ENCODE results near the gene CSNK2A3.

The CSNK2A3 gene

DNA sequence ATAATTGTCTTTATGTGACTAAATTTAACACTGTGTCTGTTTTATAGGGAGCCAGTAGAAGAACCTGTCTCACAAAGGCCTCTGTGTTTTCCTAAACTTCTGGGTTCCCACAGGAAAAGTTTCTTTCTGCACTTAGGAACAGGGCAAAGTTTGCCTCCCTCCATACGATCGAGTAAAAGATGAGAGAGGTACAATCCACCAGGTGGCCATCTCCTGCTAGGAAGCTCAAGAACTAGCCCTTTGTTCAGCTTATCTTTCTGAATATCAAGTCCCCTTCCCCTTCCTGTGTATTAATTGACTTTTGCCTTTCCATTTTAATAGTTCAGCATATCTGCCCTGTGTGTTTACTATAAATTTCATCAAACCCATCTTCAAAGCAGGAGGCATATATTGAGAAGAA lies 18.0 kb downstream of the CSNK2A3 start:
- no peak for DNase-seq (ENCODE audit: low read depth, low spot score)

DNA sequence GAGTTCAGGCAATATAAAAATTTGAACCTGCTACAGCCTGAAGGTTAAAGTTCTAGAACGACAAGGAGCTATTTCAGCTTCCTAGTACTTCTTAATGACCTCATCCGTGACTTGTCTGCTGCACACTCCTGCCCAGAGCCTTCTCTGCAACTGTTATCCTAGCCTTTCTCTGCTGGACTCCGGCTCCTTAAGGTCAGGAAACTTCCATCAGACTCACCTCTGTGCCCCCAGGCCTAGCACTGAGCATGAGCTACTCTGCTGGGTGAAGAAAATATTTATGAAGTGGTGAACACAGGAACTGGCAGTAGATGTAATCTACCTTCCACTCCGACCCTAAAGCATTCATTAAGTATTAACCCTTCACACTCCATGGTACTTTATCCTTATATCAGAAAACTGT lies 18.4 kb downstream of the CSNK2A3 start:
- DNase-seq (ENCODE audit: low read depth, low spot score), result no peak

DNA sequence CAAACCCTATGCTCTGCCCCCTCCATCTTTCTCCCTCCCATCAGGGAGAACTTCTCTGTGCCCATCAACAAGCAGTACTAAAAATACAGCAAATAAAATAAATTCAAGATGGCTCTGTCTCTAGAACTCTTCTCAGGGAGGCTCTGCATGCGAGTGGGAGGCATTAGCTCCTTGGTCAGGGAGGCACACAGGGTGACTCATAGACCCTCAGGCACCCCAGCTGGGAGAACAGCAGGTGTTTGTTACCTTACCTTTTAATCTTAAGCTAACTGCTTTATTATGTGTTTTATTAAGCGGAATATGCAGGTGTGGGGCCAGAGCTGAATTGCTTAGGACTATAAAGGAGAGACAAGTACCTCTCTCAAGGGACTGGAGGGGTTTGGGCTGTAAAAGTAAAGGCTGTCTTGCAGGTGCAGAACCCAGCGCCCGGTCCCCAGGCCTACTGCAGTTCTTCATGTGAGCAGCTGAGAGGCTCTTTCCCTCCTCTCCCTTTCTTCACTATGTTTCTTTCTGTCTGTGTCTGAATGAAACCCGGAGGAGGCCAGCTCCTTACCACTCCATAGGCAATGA lies 20.8 kb downstream of the CSNK2A3 start:
- no peak for DNase-seq (ENCODE audit: low read depth, low spot score)

DNA sequence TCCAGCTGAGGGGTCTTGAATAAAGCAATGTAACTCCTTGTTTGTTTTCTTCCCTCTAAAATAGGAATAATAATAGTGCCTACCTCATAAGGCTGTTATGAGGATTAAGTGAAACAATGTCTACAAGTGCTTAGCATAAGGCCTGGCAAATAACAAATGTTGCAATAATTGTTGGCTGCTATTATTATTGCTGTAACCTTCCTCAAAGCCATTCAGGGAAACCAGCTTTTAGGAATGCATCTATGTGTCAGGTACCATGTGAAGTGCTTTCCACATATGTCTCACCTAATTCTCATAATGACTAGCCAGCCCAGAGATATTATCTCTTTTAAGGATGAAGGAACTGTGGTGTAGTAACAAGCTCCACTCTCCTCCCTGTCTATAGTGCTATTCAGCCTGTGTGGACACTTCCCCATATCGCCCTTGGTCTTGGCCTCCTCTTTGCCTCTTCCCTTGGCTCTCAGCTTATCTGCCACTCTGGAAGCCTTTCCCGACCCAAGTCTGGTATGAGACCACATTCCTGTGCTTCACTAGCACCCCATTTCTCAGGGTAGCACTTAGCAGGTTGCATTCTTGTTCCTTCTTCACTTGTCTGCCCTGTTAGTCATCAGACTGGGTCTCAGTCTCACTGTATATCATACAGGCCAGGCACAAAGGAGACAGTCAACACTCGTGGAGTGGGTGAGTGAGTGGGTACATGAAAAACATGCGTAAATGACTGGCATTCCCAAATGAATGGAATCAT lies 23.8 kb downstream of the CSNK2A3 start:
- no peak for DNase-seq (ENCODE audit: low read depth, low spot score)

DNA sequence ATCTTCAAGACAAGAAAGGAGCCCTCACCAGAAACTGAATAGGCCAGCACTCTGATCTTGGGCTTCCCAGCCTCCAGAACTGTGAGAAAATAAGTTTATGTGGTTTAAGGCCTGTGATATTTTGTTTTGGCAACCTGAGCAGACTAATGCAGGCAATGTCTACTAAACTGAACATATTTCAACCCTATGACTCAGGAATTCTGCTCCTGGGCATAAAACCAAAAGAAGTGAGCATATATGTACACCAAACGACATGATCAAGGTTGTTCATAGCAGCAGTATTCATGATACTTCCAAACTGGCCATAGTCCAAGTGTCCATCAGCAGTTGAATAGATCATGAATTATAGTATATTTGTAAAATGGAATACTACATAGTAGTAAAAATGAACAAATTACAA lies 29.0 kb downstream of the CSNK2A3 start:
- DNase-seq (ENCODE audit: low read depth, low spot score), result no peak

DNA sequence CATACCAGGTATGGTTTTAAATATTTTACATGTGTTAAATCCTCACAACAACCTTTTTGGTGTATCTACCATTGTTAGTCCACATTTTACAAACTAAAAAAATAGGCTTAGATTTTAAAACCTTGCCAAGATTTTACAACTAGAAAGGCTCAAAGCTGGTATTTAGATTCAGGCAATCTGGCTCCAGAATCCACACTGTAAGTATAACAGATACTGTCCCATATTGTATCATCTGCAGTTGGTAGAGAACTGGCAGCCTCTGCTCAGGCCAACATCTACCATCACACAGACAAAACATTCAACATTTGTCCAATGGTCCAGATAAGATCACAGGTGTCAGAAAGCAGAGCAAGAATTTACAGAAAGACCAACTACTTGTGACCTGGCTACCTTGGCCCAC lies 30.9 kb downstream of the CSNK2A3 start:
- no peak for DNase-seq (ENCODE audit: low read depth, low spot score)

DNA sequence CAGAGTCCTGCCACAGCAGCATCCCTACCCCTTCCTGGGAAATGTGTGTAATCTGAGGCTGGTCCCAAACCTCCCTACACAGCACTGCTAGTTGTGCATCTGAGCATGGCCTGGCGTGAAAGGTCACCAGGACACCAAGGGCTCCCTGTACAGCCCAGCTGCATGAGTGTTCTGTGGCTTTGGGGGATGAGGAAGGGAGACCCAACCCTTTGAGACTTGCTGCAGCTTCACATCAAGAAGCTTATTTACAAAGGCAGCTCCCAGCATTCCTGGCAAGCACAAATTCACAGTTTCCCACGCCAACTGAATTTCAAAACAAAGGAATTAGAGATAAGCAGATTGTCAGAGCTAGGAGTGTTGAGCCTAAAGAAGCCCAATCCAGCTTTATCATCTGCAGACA lies 32.2 kb downstream of the CSNK2A3 start:
- DNase-seq (ENCODE audit: low read depth, low spot score), result no peak

DNA sequence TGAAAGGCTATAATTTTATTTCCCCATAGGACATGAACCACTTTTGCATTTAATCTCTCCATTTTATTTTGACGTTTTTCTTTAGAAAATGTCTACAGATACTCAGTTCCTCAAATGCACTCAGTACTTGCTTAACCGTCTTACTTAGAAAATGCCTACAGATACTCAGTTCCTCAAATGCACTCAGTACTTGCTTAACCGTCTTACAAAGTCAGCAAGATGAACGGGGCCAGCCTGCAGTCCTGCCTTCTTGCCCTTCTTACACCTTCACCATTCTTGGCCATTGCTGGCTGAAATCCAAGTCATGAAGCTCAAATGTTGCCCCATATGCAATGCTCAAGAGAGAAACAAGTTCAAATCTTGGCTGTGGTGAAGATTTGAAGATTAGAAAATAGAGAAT lies 34.1 kb downstream of the CSNK2A3 start:
- DNase-seq (ENCODE audit: low read depth, low spot score), result no peak

DNA sequence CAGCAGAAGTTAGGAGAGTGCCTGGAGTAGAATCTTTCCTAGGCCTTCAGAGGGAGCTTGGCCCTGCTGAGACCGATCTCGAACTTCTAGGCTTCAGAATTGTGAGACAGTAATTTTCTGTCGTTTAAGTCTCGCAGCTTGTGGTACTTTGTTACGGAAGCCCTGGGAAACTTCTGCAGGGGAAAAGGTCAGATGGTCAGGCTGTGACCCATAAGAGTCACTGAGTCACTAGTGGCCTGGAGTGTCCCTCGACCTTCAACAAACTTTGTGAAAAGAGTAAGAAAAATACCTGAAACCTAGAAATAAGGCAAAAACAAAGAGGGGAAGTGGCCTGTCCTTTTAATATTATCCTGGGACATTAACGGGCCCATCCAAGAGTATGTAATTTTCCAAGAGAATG lies 34.6 kb downstream of the CSNK2A3 start:
- no peak for DNase-seq (ENCODE audit: low read depth, low spot score)

DNA sequence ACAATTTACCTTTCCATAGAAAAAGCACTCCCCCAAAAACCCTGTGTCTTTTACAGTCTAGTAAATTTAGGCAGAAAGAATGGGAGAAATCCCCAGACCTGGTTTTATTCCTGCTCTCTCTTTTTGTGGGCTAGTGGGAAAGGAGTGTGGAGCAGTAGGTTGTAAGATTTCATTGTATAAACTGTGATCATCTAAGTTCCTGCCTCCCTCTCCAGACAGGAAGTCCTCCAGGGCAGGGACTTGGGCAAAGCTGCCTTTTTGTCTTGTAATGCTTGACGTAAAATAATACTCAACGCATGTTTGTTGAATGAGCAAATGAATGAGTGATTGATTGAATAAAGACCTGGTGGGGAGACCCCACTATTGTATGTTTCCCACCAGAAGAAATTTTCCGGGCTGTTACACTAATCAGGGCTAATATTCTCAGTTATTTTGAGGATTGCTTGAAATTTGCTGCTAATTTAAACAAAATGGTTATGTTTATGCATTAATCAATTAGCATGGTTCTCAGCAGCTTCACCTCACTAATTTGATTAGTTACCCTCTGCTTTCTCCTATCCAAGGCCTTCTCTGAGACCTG lies 36.3 kb downstream of the CSNK2A3 start:
- DNase-seq (ENCODE audit: low read depth, low spot score), result no peak

DNA sequence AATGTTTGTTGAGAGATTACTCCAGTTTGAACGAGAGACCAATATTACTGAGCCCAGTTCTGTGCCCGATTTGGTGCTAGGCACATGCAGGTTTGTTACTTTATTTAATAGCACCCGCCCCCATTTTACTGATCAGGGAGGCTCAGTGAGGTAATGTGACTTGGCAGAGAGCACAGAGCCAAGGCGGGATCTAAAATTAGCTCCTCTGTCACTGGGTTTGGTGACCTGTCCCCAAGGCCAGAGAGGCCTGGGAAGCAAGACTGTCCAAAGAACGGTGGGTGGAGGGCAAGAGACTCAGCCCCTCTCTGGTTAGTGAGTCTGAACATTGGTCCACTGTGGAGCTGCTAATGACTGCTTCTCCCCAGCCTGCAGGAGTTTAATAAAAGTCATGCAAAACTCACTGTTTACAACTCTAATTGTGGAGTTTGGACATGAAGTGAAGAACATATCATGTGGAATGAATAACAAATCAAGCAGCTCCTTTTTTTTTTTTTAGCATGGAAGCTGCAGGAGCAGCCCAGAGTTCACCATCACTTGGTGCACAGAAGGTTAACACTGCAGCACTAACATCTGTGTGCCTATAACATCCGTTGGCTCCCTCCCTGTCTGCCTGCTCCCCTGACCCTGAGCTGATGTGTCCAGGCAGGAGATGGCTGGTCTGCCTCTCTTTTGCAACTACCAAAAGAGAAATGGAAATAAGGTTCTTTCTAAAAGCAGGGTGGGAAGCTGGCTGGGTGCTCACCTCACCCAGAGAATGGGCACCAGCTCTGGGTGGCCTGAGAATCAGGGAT lies 39.0 kb downstream of the CSNK2A3 start:
- no peak for DNase-seq (ENCODE audit: low read depth, low spot score)

DNA sequence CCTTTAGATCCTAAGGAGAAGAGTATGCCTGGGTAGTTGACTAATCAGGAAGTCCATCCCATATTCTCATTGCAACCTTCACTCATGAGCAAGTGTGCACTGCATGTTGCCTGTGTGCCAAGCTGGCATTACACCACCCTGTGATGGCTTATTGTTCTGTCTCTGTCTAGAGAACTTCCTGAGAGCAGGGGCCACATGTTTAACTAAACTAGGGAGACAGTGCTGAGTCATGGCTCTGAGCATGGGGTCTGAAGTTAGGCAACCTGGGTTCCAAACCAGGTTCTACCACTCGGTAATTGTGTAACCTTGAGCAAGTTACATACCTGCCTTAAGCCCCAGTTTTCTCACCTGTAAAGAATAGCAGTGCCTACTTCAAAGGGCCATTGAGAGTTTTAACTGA lies 39.6 kb downstream of the CSNK2A3 start:
- DNase-seq (ENCODE audit: low read depth, low spot score), result no peak

DNA sequence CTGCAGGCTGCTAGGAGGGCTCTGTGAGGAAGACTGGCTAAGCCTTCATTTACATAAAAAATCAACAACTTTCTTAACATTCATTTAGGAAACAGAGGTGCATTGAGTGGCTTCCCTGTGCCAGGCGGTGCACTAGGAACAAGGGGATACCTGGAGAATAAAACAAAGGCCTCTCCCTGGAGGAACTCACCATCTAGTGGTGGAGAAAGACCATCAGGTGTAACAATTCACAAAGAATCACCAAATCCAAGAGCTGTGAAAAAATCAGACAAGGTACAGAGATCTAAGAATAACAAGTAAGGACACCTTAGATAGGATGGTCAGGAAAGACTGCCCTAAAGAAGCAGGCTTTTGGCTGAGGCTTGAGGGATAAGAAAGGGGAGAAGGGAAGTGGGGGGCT lies 40.3 kb downstream of the CSNK2A3 start:
- no peak for DNase-seq (ENCODE audit: low read depth, low spot score)

DNA sequence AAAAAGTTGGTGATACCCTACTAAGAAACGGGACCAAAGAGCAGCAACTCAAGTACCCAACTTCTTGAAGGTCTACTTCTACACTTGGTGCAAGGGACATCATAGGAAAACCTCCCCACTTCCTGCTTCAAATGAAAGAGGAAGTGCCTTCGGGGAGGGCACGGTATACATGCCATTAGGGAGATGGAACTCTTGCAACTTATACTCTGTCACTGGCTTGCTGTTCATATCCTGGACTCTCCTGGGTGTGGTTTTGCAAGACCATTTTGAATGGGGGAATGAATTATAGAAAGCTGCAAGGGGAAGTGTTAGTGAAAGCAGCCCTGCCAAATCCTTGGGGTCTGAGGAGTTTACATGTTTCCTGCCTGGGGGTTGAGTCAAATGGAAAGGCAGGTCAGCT lies 41.9 kb downstream of the CSNK2A3 start:
- DNase-seq (ENCODE audit: low read depth, low spot score), result no peak

DNA sequence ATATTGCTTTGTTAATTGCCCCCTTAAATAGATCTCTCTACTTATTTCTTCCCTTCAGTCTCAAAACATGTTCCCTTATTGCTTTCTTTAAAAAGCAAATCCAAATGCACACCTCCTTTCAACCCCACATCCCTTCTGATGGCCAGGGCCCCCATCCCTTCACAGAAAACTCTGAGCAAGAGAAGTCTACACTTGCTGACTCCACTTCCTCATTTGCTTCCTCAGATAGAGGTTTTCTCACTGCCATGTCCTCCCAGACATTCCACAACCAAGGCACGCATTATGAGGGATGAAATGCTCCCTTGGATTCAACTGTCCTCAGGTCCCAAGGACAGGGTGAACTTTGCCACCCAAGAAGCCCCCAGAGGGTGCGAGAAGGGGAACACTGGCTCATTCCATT lies 43.1 kb downstream of the CSNK2A3 start:
- no peak for DNase-seq (ENCODE audit: low read depth, low spot score)

DNA sequence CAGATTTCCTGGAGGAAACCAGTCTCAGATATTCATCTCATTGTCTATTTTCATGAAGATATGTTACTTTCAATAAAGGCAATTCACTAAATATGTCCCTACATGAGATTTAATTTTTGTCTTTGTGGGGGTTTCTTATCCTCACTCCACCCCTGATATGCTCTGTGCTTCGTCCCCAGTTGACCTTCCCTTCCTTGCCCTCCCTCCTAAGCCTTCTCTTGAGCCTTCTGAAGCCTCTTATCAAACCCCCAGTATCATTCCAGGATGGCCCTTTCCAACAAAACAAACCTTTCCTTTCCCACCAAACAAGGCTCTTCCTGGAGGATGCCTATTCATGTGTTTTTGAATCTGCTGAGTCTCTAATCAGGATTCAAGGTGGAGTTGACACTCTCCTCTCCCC lies 44.8 kb downstream of the CSNK2A3 start:
- no peak for DNase-seq (ENCODE audit: low read depth, low spot score)

DNA sequence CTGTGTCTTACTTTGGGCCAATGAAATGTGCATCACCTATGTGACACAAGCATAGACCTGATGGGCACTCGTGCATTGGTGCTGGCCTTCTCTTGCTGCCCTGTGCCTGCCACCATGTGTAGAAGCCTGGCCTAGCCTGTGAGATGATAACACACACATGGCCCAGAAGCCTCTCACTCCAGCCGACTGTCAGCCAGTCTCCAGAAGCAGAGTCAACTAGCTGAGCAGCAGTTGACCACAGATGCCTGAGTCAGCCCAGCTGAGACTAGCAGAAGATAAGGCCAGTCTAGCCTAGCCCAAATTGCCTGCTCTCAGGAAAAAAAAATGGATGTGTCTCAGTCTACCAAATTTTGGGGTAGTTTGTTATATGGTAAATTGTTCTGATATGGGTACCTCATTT lies 46.2 kb downstream of the CSNK2A3 start:
- no peak for DNase-seq (ENCODE audit: low read depth, low spot score)

DNA sequence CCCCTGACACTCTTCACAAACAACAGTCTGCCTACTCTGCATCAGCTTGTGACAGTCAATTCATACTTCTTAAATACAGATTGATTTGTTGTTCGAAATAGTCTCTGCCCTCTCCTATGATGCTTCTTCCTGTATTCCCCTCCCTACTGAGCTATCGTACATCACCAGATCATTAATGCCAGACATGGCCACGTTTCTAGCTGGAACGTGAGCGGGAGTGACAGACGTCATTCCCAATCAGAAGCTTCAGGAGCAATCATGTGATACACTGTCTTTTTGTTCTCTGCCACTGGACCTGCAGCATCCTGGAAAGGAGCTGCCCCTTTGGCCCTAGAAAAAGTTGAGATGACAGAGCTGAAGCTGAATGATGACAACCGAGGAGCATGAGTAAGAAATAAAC lies 48.5 kb downstream of the CSNK2A3 start:
- DNase-seq (ENCODE audit: low read depth, low spot score), result no peak

DNA sequence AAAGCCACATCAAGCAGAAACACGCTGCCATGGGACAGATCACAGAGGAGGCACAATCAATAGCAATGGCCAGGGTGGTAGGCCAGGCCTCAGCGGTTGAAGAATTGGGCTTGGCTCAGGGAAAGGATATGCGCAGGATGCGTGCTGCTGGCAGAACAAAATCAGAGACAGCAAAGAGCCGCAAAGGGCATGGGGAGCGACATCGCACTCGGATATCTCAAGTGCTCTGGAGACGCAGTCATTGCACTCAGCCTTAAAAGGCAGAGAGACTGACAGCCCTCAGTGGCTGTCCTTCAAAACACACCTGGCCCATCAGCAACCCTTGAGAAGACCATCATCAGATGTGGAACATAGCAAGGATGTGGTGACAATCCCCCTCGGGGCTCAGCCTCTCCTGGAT lies 50.5 kb downstream of the CSNK2A3 start:
- DNase-seq (ENCODE audit: low read depth, low spot score), result no peak
